ENCODE measurements around the gene ATP5MK.

DNA sequence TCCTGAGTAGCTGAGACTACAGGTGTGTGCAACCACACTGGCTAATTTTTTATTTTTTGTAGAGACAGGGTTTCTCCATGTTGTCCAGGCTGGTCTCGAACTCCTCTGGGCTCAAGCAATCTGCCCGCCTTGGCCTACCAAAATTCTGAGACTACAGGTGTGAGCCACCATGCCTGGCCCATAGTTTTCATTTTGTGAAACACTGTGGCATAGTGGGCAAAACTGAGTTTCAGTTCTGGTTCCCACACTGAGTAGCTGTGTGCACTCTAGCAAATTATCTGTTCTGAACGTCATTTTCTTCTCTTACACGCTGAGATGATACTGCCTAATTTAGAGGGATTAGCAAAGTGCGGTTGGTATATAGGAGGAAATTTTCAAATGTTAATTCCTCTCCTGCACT is 13.5 kb downstream of the ATP5MK start:
- TF ChIP-seq, protein P1, sequence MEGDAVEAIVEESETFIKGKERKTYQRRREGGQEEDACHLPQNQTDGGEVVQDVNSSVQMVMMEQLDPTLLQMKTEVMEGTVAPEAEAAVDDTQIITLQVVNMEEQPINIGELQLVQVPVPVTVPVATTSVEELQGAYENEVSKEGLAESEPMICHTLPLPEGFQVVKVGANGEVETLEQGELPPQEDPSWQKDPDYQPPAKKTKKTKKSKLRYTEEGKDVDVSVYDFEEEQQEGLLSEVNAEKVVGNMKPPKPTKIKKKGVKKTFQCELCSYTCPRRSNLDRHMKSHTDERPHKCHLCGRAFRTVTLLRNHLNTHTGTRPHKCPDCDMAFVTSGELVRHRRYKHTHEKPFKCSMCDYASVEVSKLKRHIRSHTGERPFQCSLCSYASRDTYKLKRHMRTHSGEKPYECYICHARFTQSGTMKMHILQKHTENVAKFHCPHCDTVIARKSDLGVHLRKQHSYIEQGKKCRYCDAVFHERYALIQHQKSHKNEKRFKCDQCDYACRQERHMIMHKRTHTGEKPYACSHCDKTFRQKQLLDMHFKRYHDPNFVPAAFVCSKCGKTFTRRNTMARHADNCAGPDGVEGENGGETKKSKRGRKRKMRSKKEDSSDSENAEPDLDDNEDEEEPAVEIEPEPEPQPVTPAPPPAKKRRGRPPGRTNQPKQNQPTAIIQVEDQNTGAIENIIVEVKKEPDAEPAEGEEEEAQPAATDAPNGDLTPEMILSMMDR (IDR thresholded peaks at IDR 0.05) = no peak
- TF ChIP-seq POLR2A (IDR thresholded peaks at IDR 0.05) = no peak
